Endothelial cell of umbilical vein (primary cell): Measurements from ENCODE around the gene KCNJ5. TPM values are rescaled to one million over a fixed set of nuclear protein-coding genes. Genes with fewer than 3 reads are reported as not detected.

ENCODE experiments used
- BruUV-seq: library from RNA; stranded (reverse); fragments of 400-500 nt; replicated peaks from 2 replicates; lab custom pipeline; 2021; lab: Mats Ljungman, UMichigan
- CTCF ChIA-PET: fragments of 300-600, 350-600 bp; sonication (Branson Sonifier 250); formaldehyde crosslinking; loops from one replicate; lab custom pipeline; 2021; ENCODE audit warnings: antibody characterized with exemption, inconsistent platforms; lab: Charles Lee
- POLR2A ChIA-PET: fragments of 300-600, 350-600 bp; sonication (Branson Sonifier 250); formaldehyde crosslinking; loops from one replicate; lab custom pipeline; 2021; ENCODE audit warnings: antibody characterized with exemption, inconsistent platforms; lab: Charles Lee
- DNase-seq: peaks from one replicate; pipeline ENCODE4 v3.0.0-alpha.2; 2011; ENCODE audit warnings: low read depth, low spot score
- FAIRE-seq: peaks from 2 replicates; lab custom pipeline; 2011; peaks lifted over from hg19 to GRCh38; lab: Jason Lieb, UNC
- H2AFZ ChIP-seq: 2 replicates; pipeline ENCODE4 v1.6.0; 2012; ENCODE audit warnings: low read depth, low read length, control low read depth, inconsistent platforms
- H3K27ac ChIP-seq: 2 replicates; pipeline ENCODE4 v1.5.1; 2011; ENCODE audit warnings: low read depth, mild to moderate bottlenecking, control low read depth, low read length, moderate library complexity; ENCODE audit not compliant: insufficient read depth
- H3K27me3 ChIP-seq, 2 experiments: 2 replicates each; pipeline versions ENCODE4 v1.6.0 to v1.6.1; 2011; ENCODE audit warnings: low read length in 2 of 2, mixed read lengths in 1 of 2; ENCODE audit not compliant: control insufficient read depth in 2 of 2, insufficient read depth in 2 of 2
- H3K36me3 ChIP-seq, 2 experiments: 2 replicates in 1 of 2; 3 replicates in 1 of 2; pipeline ENCODE4 v1.5.1; 2011; ENCODE audit warnings: low read length in 2 of 2, mild to moderate bottlenecking in 1 of 2, moderate library complexity in 1 of 2; ENCODE audit not compliant: control insufficient read depth in 2 of 2, insufficient read depth in 2 of 2; ENCODE audit errors: extremely low read depth in 1 of 2
- H3K4me1 ChIP-seq: 3 replicates; pipeline ENCODE4 v1.5.1; 2011; ENCODE audit warnings: mild to moderate bottlenecking, low read length; ENCODE audit not compliant: control insufficient read depth, insufficient read depth; ENCODE audit errors: extremely low read depth
- H3K4me2 ChIP-seq: 2 replicates; pipeline ENCODE4 v1.6.1; 2011; ENCODE audit warnings: low read length, control low read depth, mixed read lengths; ENCODE audit not compliant: insufficient read depth
- H3K4me3 ChIP-seq, 3 experiments: fragments of 200-600 bp in 1 of 3; sonication (generic), shearing (Covaris generic) in 1 of 3; replicated peaks in 1 of 3; 2 replicates each; pipeline ENCODE4 v1.5.1; 2011 to 2016; ENCODE audit warnings: control low read depth in 3 of 3, low read length in 3 of 3, mild to moderate bottlenecking in 2 of 3, inconsistent platforms in 1 of 3, low read depth in 1 of 3, moderate library complexity in 1 of 3; ENCODE audit not compliant: insufficient read depth in 1 of 3
- H3K79me2 ChIP-seq: 2 replicates; pipeline ENCODE4 v1.6.0; 2012; ENCODE audit warnings: low read length, inconsistent platforms; ENCODE audit not compliant: control insufficient read depth, insufficient read depth
- H3K9ac ChIP-seq: replicated peaks from 2 replicates; pipeline ENCODE3; 2011; ENCODE audit warnings: low read length, control low read depth; ENCODE audit not compliant: insufficient read depth; ENCODE audit errors: extremely low read depth
- H3K9me1 ChIP-seq: replicated peaks from 3 replicates; pipeline ENCODE4 v1.6.0; 2011; ENCODE audit warnings: mild to moderate bottlenecking, low read length; ENCODE audit not compliant: control insufficient read depth, insufficient read depth; ENCODE audit errors: extremely low read depth
- H3K9me3 ChIP-seq: replicated peaks from 2 replicates; pipeline ENCODE4 v1.5.1; 2012; ENCODE audit warnings: low read length, inconsistent platforms; ENCODE audit not compliant: control insufficient read depth, insufficient read depth
- H4K20me1 ChIP-seq: replicated peaks from 2 replicates; pipeline ENCODE3; 2011; ENCODE audit warnings: mild to moderate bottlenecking, low read length; ENCODE audit not compliant: control insufficient read depth, insufficient read depth; ENCODE audit errors: extremely low read depth
- CTCF ChIP-seq, 2 donors: IDR thresholded peaks; 1 replicate in 1 of 2; 2 replicates in 1 of 2; pipeline ENCODE4 v1.5.1; 2011; ENCODE audit warnings: low read length in 2 of 2, mild to moderate bottlenecking in 2 of 2, moderate library complexity in 2 of 2, control low read depth in 1 of 2, inconsistent platforms in 1 of 2, low read depth in 1 of 2; ENCODE audit not compliant: insufficient read depth in 1 of 2; ENCODE audit errors: extremely low read depth in 1 of 2
- EZH2 ChIP-seq: IDR thresholded peaks from 2 replicates; pipeline ENCODE4 v1.6.1; 2012; ENCODE audit warnings: borderline replicate concordance, low read depth, mild to moderate bottlenecking, moderate library complexity, low read length, inconsistent platforms; ENCODE audit not compliant: severe bottlenecking
- FOS ChIP-seq: IDR thresholded peaks from 2 replicates; pipeline ENCODE4 v1.6.1; 2011; ENCODE audit warnings: mild to moderate bottlenecking, low read length, moderate library complexity, borderline replicate concordance; ENCODE audit not compliant: insufficient read depth
- GATA2 ChIP-seq: IDR thresholded peaks from 2 replicates; pipeline ENCODE4 v1.7.0; 2011; ENCODE audit warnings: low read depth, mild to moderate bottlenecking, moderate library complexity, mixed read lengths, low read length; ENCODE audit not compliant: insufficient read length, insufficient read depth
- JUN ChIP-seq: IDR thresholded peaks from 2 replicates; pipeline ENCODE4 v1.6.1; 2011; ENCODE audit warnings: borderline replicate concordance, low read depth; ENCODE audit not compliant: insufficient read length, insufficient read depth
- MYC ChIP-seq: IDR thresholded peaks from one replicate; pipeline ENCODE4 v1.6.1; 2011; ENCODE audit warnings: mild to moderate bottlenecking, low read depth, low read length
- POLR2A ChIP-seq: IDR thresholded peaks from 2 replicates; pipeline ENCODE4 v1.6.1; 2012; ENCODE audit warnings: low read depth, mild to moderate bottlenecking, control low read depth, low read length
- POLR2AphosphoS5 ChIP-seq: IDR thresholded peaks from 2 replicates; pipeline ENCODE4 v1.6.1; 2012; ENCODE audit warnings: low read depth, mild to moderate bottlenecking, control low read depth, low read length, moderate library complexity; ENCODE audit not compliant: insufficient read depth
- dilution Hi-C: fragments of 300-500 bp; cut with MboI; formaldehyde crosslinking; loops from one replicate; pipeline ENCODE4 v1.15.0; 2019; ENCODE audit warnings: low sequenced_read_pairs; ENCODE audit not compliant: extremely low pct_ligation_motif_present
- intact Hi-C: fragments of 100-400 bp; cut with micrococcal nuclease; formaldehyde crosslinking; loops from one replicate; pipeline ENCODE4 v1.10.0; 2022
- polyA plus RNA-seq, 4 experiments: library from polyadenylated mRNA; depleted of rRNA in 3 of 4; stranded (reverse) in 3 of 4; unstranded in 1 of 4; fragments of >200 nt; gene quantifications; 2 replicates each; pipeline versions ENCODE4 v1.2.1 to v1.2.3, GENCODE V29; 2011 to 2012; ENCODE audit warnings: missing spikeins in 1 of 4
- total RNA-seq: library from RNA; stranded (reverse); gene quantifications from 2 replicates; pipeline ENCODE4 v1.2.3, GENCODE V29; 2021

Gene KCNJ5
- total and polyA plus RNA-seq, 2 donors (not counting 3 experiments of a cell fraction or from before 2014, with no cell fraction given), result 0.13 TPM; not detected in 1

- no peaks in the 10 kb centered on the region for H3K9me1 ChIP-seq
- no peaks in the 10 kb centered on the region for H3K36me3 ChIP-seq
- no peaks in the 10 kb centered on the region for H3K79me2 ChIP-seq
- no peaks in the 10 kb centered on the region for H3K9me3 ChIP-seq
- intact Hi-C loops (no loop called here), dilution Hi-C loops (no loop called here)
- H3K4me3 ChIP-seq, result no peak overlapping the region
- FAIRE-seq, result no peak
- no TSS peak for BruUV-seq
- H3K4me1 ChIP-seq, result no peaks in the 10 kb centered on the region
- peaks cover 11 to 17% of the 10 kb centered on the region in 2 experiments for H3K27me3 ChIP-seq
- no peak for DNase-seq
- no peak overlapping the region for H3K9ac ChIP-seq
- H2AFZ ChIP-seq, result no peak overlapping the region
- TF ChIP-seq POLR2AphosphoS5 (no peak), JUN (no peak), POLR2A (no peak), EZH2 (no peak), GATA2 (no peak), FOS (no peak), MYC (no peak)
- CTCF ChIA-PET, result no interaction called here
- H3K4me2 ChIP-seq, result no peak overlapping the region
- POLR2A ChIA-PET, result no interaction called here
- H4K20me1 ChIP-seq, result no peaks in the 10 kb centered on the region
- H3K27ac ChIP-seq, result no peak overlapping the region
These were observed 6.7 kb downstream of the KCNJ5 start for GRCh38 chr11:128897826-128898225.

- intact Hi-C loops, result no loop called here
- ChIA-PET POLR2A (no interaction called here), CTCF (interaction anchor here (1.0 kb wide), 1 partner anchor 14 kb away, joined by 4 read pairs; no protein-coding TSS in a partner anchor)
- Histone ChIP-seq H3K27ac (no peak overlapping the region), H3K4me2 (no peak overlapping the region), H4K20me1 (no peaks in the 10 kb centered on the region), H3K36me3 (no peaks in the 10 kb centered on the region), H3K4me3 (no peak overlapping the region), H3K79me2 (no peaks in the 10 kb centered on the region), H2AFZ (no peak overlapping the region), H3K27me3 (peaks cover 14 to 24% of the 10 kb centered on the region in 2 experiments), H3K4me1 (no peaks in the 10 kb centered on the region), H3K9me3 (no peaks in the 10 kb centered on the region), H3K9ac (no peak overlapping the region), H3K9me1 (no peaks in the 10 kb centered on the region)
- FAIRE-seq (no peak), DNase-seq (no peak)
- dilution Hi-C loops, result no loop called here
- no TSS peak for BruUV-seq
- TF ChIP-seq CTCF (IDR thresholded peaks at IDR 0.05; ENCODE audit: extremely low read depth in 1 of 2, insufficient read depth in 1 of 2, low read depth in 1 of 2, low read length in 2 of 2), result no peak
- TF ChIP-seq GATA2, result no peak
- no peak for TF ChIP-seq JUN
- no peak for TF ChIP-seq FOS
- no peak for TF ChIP-seq POLR2AphosphoS5
- no peak for TF ChIP-seq MYC
These were observed 7.6 kb downstream of the KCNJ5 start for GRCh38 chr11:128898580-128899344.
